SU-DHL-6 (cell line): Measurements from ENCODE around the gene TRMT112.

Source experiments
- H2AFZ ChIP-seq: fragments of 200-600 bp; sonication (generic); 2 replicates; pipeline ENCODE4 v1.6.1; 2014; ENCODE audit warnings: low read depth, mild to moderate bottlenecking, moderate library complexity, mixed read lengths, antibody characterized with exemption, low read length; ENCODE audit not compliant: severe bottlenecking
- H3F3A ChIP-seq: fragments of 200-600 bp; shearing (Covaris generic); 2 replicates; pipeline ENCODE4 v1.6.0; 2016; ENCODE audit warnings: antibody characterized with exemption, mild to moderate bottlenecking; ENCODE audit not compliant: insufficient read depth
- H3K27ac ChIP-seq: fragments of 200-600 bp; sonication (generic); 2 replicates; pipeline ENCODE4 v1.5.1; 2016; ENCODE audit warnings: low read depth, mild to moderate bottlenecking, low read length, moderate library complexity, mixed read lengths
- H3K27me3 ChIP-seq: fragments of 200-600 bp; sonication (generic), shearing (Covaris generic); 2 replicates; pipeline ENCODE4 v1.6.0; 2014; ENCODE audit warnings: mild to moderate bottlenecking, low read length
- H3K36me3 ChIP-seq: fragments of 200-600 bp; sonication (generic); 2 replicates; pipeline ENCODE4 v1.6.1; 2014; ENCODE audit warnings: mild to moderate bottlenecking, low read length, mixed read lengths
- H3K4me2 ChIP-seq: fragments of 300-600, 200-600 bp; shearing (Covaris generic), sonication (generic); 2 replicates; pipeline ENCODE4 v1.6.0; 2014; ENCODE audit warnings: low read length, low read depth, mild to moderate bottlenecking; ENCODE audit not compliant: poor library complexity, severe bottlenecking
- H3K4me3 ChIP-seq: fragments of 200-600 bp; sonication (generic); 2 replicates; pipeline ENCODE4 v1.5.1; 2014; ENCODE audit warnings: antibody characterized with exemption, low read length, mild to moderate bottlenecking, mixed read lengths; ENCODE audit not compliant: insufficient read depth, poor library complexity, severe bottlenecking
- H3K79me2 ChIP-seq: fragments of 200-600 bp; sonication (generic); 2 replicates; pipeline ENCODE4 v1.6.1; 2014; ENCODE audit warnings: mild to moderate bottlenecking, low read length, moderate library complexity; ENCODE audit not compliant: insufficient read depth
- H3K9ac ChIP-seq: fragments of 200-600 bp; sonication (generic); 2 replicates; pipeline ENCODE4 v1.7.0; 2014; ENCODE audit warnings: mild to moderate bottlenecking, low read length
- H3K9me2 ChIP-seq: fragments of 200-600 bp; sonication (generic); replicated peaks from 2 replicates; pipeline ENCODE4 v1.6.1; 2014; ENCODE audit warnings: low read length; ENCODE audit not compliant: insufficient read depth
- H3K9me3 ChIP-seq: fragments of 200-600 bp; sonication (generic); 2 replicates; pipeline ENCODE4 v1.6.1; 2014; ENCODE audit warnings: low read length, mixed read lengths; ENCODE audit not compliant: insufficient read depth
- H4K20me1 ChIP-seq: fragments of 200-600 bp; sonication (generic); 2 replicates; pipeline ENCODE4 v1.6.1; 2014; ENCODE audit warnings: low read depth, mild to moderate bottlenecking, antibody characterized with exemption, low read length, moderate library complexity, mixed read lengths
- CTCF ChIP-seq: fragments of 200-600 bp; sonication (generic); IDR thresholded peaks from one replicate; pipeline ENCODE4 v1.5.1; 2017; ENCODE audit warnings: antibody characterized with exemption, mild to moderate bottlenecking, low read length, moderate library complexity; ENCODE audit not compliant: insufficient read depth, poor library complexity, severe bottlenecking
- EZH2phosphoT487 ChIP-seq: fragments of 200-600 bp; sonication (generic), shearing (Covaris generic); conservative IDR thresholded peaks from 2 replicates; pipeline ENCODE4 v1.6.1; 2018; ENCODE audit warnings: mild to moderate bottlenecking, antibody characterized with exemption, low read length, moderate library complexity, mixed read lengths

The TRMT112 gene

DNA sequence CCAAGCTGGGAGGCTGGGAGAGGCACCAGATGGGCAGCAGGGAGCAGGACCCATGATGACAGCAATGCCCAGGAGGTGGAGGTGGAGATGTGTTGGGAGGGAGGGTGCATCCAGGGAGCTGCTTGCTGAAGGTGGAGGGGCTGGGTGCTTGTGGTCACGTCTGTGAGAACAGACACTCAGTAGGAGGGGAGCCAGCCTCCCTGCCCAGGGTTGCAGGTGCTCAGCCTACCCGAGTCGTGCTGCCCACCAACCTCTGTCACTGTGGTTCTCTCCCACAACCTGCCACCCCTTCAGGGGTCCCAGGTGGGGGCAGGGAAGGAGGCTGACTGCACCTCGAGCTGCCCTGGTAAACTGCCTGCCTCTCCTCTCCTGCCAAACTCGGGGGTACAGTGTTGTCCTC is 6.0 kb upstream of the TRMT112 start:
- H2AFZ ChIP-seq: no peak overlapping the region
- no peaks in the 10 kb centered on the region for H3F3A ChIP-seq
- no peak overlapping the region for H3K9ac ChIP-seq
- no peaks in the 10 kb centered on the region for H3K9me2 ChIP-seq
- no peak overlapping the region for H3K4me2 ChIP-seq
- H3K27me3 ChIP-seq: no peaks in the 10 kb centered on the region
- no peak overlapping the region for H3K27ac ChIP-seq
- no peak overlapping the region for H3K4me3 ChIP-seq
- TF ChIP-seq CTCF (no peak), EZH2phosphoT487 (no peak)
- no peaks in the 10 kb centered on the region for H3K9me3 ChIP-seq
- no peaks in the 10 kb centered on the region; the same call in 1 of the 2 replicates for H3K79me2 ChIP-seq
- H3K36me3 ChIP-seq: no peaks in the 10 kb centered on the region
- H4K20me1 ChIP-seq: no peaks in the 10 kb centered on the region

DNA sequence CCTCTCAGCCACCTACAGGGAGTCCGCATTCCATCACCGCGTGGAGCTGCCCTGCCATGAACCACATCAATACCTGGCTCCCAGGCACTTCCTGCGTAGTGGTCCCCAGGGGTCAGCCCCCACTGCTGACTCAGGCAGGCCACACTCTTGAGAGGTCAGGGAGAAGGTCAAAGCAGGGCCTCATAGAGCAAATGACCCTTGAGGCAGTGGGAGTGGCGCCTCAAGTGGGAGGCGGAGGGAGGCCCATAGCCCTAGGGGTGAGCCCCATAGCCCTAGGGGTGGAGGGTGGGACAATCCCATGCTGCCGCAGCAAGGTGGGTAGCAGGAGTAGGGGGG is 5.5 kb upstream of the TRMT112 start:
- Histone ChIP-seq H3K4me2 (no peak overlapping the region), H3K27me3 (no peaks in the 10 kb centered on the region), H3K79me2 (no peaks in the 10 kb centered on the region; the same call in 1 of the 2 replicates), H2AFZ (no peak overlapping the region), H3K9me2 (no peaks in the 10 kb centered on the region), H4K20me1 (no peaks in the 10 kb centered on the region), H3K27ac (no peak overlapping the region), H3K4me3 (no peak overlapping the region), H3F3A (no peaks in the 10 kb centered on the region), H3K36me3 (no peaks in the 10 kb centered on the region), H3K9me3 (no peaks in the 10 kb centered on the region), H3K9ac (no peak overlapping the region)
- TF ChIP-seq CTCF: no peak
- no peak for TF ChIP-seq EZH2phosphoT487

- H3K4me2 ChIP-seq: no peak overlapping the region
- no peaks in the 10 kb centered on the region for H4K20me1 ChIP-seq
- no peak overlapping the region for H3K9ac ChIP-seq
- no peak overlapping the region for H2AFZ ChIP-seq
- H3K79me2 ChIP-seq: no peaks in the 10 kb centered on the region; the same call in 1 of the 2 replicates
- H3K9me3 ChIP-seq: no peaks in the 10 kb centered on the region
- peaks cover 11% of the 10 kb centered on the region for H3F3A ChIP-seq
- H3K27me3 ChIP-seq: no peaks in the 10 kb centered on the region
- H3K9me2 ChIP-seq: no peaks in the 10 kb centered on the region
- TF ChIP-seq CTCF (no peak), EZH2phosphoT487 (no peak)
- H3K36me3 ChIP-seq: no peaks in the 10 kb centered on the region
- no peak overlapping the region for H3K4me3 ChIP-seq
- no peak overlapping the region for H3K27ac ChIP-seq
These were observed 4.2 kb upstream of the TRMT112 start for GRCh38 chr11:64321533-64321932.
